Left lung (tissue), 10 donors: Measurements from ENCODE around the gene UFD1. TPM values are rescaled to one million over a fixed set of nuclear protein-coding genes. Genes with fewer than 3 reads are reported as not detected.
A peak's percentile ranks its signal among the peaks of the same experiment; 100 is the strongest.

Experiments
- ATAC-seq: fragments of 200-7000 bp; cut with Tn5 transposase; one replicate; pipeline ENCODE4 v1.9.1; 2020; ENCODE audit warnings: moderate library complexity
- DNase-seq, 4 donors: peaks; one replicate each; pipeline ENCODE4 v3.0.0-alpha.2; 2013 to 2020
- H3K27ac ChIP-seq, 2 donors: fragments of 200-600 bp; sonication (generic) in 1 of 2; one replicate each; pipeline versions ENCODE4 v1.5.0 to v1.8.0; 2020 to 2021
- H3K27me3 ChIP-seq, 2 donors: fragments of 200-600 bp; sonication (generic) in 1 of 2; one replicate each; pipeline versions ENCODE4 v1.5.0 to v1.8.0; 2020 to 2021
- H3K36me3 ChIP-seq, 2 donors: fragments of 200-600 bp; sonication (generic) in 1 of 2; one replicate each; pipeline versions ENCODE4 v1.5.0 to v1.8.0; 2020 to 2021
- H3K4me1 ChIP-seq, 2 donors: fragments of 200-600 bp; one replicate each; pipeline ENCODE4 v1.8.0; 2021
- H3K4me3 ChIP-seq, 2 donors: fragments of 200-600 bp; sonication (generic) in 1 of 2; one replicate each; pipeline versions ENCODE4 v1.5.0 to v1.8.0; 2020 to 2021; ENCODE audit warnings: mild to moderate bottlenecking in 1 of 2
- H3K9me3 ChIP-seq, 2 donors: fragments of 200-600 bp; sonication (generic) in 1 of 2; one replicate each; pipeline versions ENCODE4 v1.5.0 to v1.8.0; 2020 to 2021
- CTCF ChIP-seq, 2 donors: fragments of 200-600 bp; sonication (generic) in 1 of 2; IDR thresholded peaks; one replicate each; pipeline versions ENCODE4 v1.5.0 to v1.8.0; 2021; ENCODE audit warnings: antibody characterized with exemption in 2 of 2
- intact Hi-C, 2 donors: fragments of 100-400 bp; cut with DNase I; formaldehyde crosslinking; loops; one replicate each; pipeline versions ENCODE4 v1.11.2 to v1.14.2; 2022
- polyA plus RNA-seq, 6 donors: library from polyadenylated mRNA; unstranded; fragments of 120-200 nt; gene quantifications; one replicate each; pipeline ENCODE4 v1.2.1, GENCODE V29; 2013; ENCODE audit not compliant: insufficient read length in 6 of 6
- total RNA-seq, 2 donors: library from RNA; stranded (reverse); fragmentation: NEBNext Ultra II Directional; extraction: Animal tissue kit (Norgen Biotek cat#: 25700); gene quantifications; one replicate each; pipeline ENCODE4 v1.2.1, GENCODE V29; 2021
- donor health status: DM: no; HTN: yes; CAD: no.
- donor health status: DM: no; HTN: no; CAD: no.

Gene UFD1
- total and polyA plus RNA-seq, 8 donors, result 41.7 to 72.9 (median 62.6) TPM

GRCh38 chr22:19526076-19526701, 47.2 kb upstream of the UFD1 start:
- DNase-seq, result no peak
- Histone ChIP-seq H3K27ac (peak overlapping the region; percentile 71 to 83), H3K4me1 (peaks cover 5 to 35% of the 10 kb centered on the region in 2 donors), H3K36me3 (no peaks in the 10 kb centered on the region), H3K27me3 (peaks cover 31 to 44% of the 10 kb centered on the region in 2 donors), H3K4me3 (no peak overlapping the region), H3K9me3 (no peaks in the 10 kb centered on the region)
- no peak for TF ChIP-seq CTCF (IDR thresholded peaks at IDR 0.05)
- no peak for ATAC-seq
- intact Hi-C loops, result no loop called here

GRCh38 chr22:19525666-19526065, 46.7 kb upstream of the UFD1 start:
- intact Hi-C loops, result no loop called here
- Histone ChIP-seq H3K36me3 (no peaks in the 10 kb centered on the region), H3K9me3 (no peaks in the 10 kb centered on the region), H3K27ac (peak overlapping the region; percentile 71 to 83), H3K4me1 (peaks cover 5 to 35% of the 10 kb centered on the region in 2 donors), H3K4me3 (no peak overlapping the region), H3K27me3 (peaks cover 31 to 44% of the 10 kb centered on the region in 2 donors)
- no peak for TF ChIP-seq CTCF (IDR thresholded peaks at IDR 0.05)
- ATAC-seq (no peak), DNase-seq (no peak)

- H3K36me3 ChIP-seq, result no peaks in the 10 kb centered on the region
- peaks cover 31 to 44% of the 10 kb centered on the region in 2 donors for H3K27me3 ChIP-seq
- peak overlapping the region; percentile 25 to 48 for H3K4me3 ChIP-seq
- ATAC-seq (no peak), DNase-seq (no peak)
- intact Hi-C loops, result no loop called here
- TF ChIP-seq CTCF (IDR thresholded peaks at IDR 0.05), result no peak
- peaks cover 5 to 35% of the 10 kb centered on the region in 2 donors for H3K4me1 ChIP-seq
- peak overlapping the region; percentile 71 to 83 for H3K27ac ChIP-seq
- no peaks in the 10 kb centered on the region for H3K9me3 ChIP-seq
Measured at GRCh38 chr22:19525116-19525660, 46.2 kb upstream of the UFD1 start.

- Histone ChIP-seq H3K27ac (peak within 1 kb of the TSS; percentile 71 to 83), H3K9me3 (no peaks in the 10 kb centered on the region), H3K27me3 (peaks cover 31 to 44% of the 10 kb centered on the region in 2 donors), H3K36me3 (peaks cover 0 to 6% of the 10 kb centered on the region in 2 donors), H3K4me1 (peaks cover 5 to 35% of the 10 kb centered on the region in 2 donors), H3K4me3 (peak within 1 kb of the TSS; percentile 25 to 48)
- ATAC-seq (peak; percentile 53), DNase-seq (peak in 2 of 4 donors; percentile 61 to 72)
- intact Hi-C loops, result no loop called here
- TF ChIP-seq CTCF (IDR thresholded peaks at IDR 0.05), result no peak
Measured at GRCh38 chr22:19524170-19525115, 45.5 kb upstream of the UFD1 start, which contains the start of gene CLDN5. Gene CLDN5, minus strand, starts transcription at chr22:19524410. Its CDS starts 155 bp downstream, at chr22:19524255.
